SK-N-SH (cell line): ENCODE measurements around the gene SEMA3D. TPM values are rescaled to one million over a fixed set of nuclear protein-coding genes. Genes with fewer than 3 reads are reported as not detected.

Source experiments
- CTCF ChIA-PET: fragments of 300-600, 350-600 bp; formaldehyde crosslinking; extraction: SDS; loops from one replicate; lab custom pipeline; 2021; lab: Yijun Ruan, JAX
- POLR2A ChIA-PET: fragments of 350-600 bp; sonication (Branson Sonifier 250); formaldehyde crosslinking; extraction: SDS; loops from one replicate; lab custom pipeline; 2020; ENCODE audit warnings: antibody characterized with exemption, inconsistent platforms; lab: Yijun Ruan, JAX
- DNase-seq: peaks from one replicate; pipeline ENCODE4 v3.0.0; 2012
- H2AFZ ChIP-seq: fragments of 200-600 bp; sonication (generic); 2 replicates; pipeline ENCODE4 v1.8.1; 2016; ENCODE audit warnings: antibody characterized with exemption, mild to moderate bottlenecking, low read depth
- H3F3A ChIP-seq: fragments of 200-600 bp; sonication (generic); replicated peaks from 2 replicates; pipeline ENCODE3; 2016; ENCODE audit warnings: antibody characterized with exemption, mild to moderate bottlenecking; ENCODE audit not compliant: insufficient read depth
- H3K27ac ChIP-seq, 2 experiments: fragments of 200-500 bp in 1 of 2; fragments of 200-600 bp in 1 of 2; sonication (Bioruptor generic) in 1 of 2; sonication (generic), shearing (Covaris generic) in 1 of 2; 2 replicates each; pipeline versions ENCODE4 v1.5.1 to v1.6.1; 2014 to 2016; ENCODE audit warnings: low read depth in 2 of 2, inconsistent platforms in 1 of 2, low read length in 1 of 2, mild to moderate bottlenecking in 1 of 2, mixed read lengths in 1 of 2
- H3K27me3 ChIP-seq: fragments of 200-600 bp; sonication (generic), shearing (Covaris generic); 2 replicates; pipeline ENCODE4 v1.6.1; 2016; ENCODE audit warnings: mixed run types; ENCODE audit not compliant: insufficient read depth
- H3K36me3 ChIP-seq, 2 experiments: fragments of 200-500 bp in 1 of 2; fragments of 200-600 bp in 1 of 2; sonication (Bioruptor generic) in 1 of 2; sonication (generic) in 1 of 2; replicated peaks in 1 of 2; 2 replicates each; pipeline versions ENCODE3 to v1.5.1; 2014 to 2016; ENCODE audit warnings: low read length in 1 of 2, mild to moderate bottlenecking in 1 of 2; ENCODE audit not compliant: insufficient read depth in 2 of 2, control insufficient read depth in 1 of 2
- H3K4me1 ChIP-seq, 2 experiments: fragments of 200-500 bp in 1 of 2; fragments of 200-600 bp in 1 of 2; sonication (Bioruptor generic) in 1 of 2; sonication (generic), shearing (Covaris generic) in 1 of 2; 2 replicates each; pipeline versions ENCODE4 v1.5.1 to v1.6.1; 2014 to 2016; ENCODE audit warnings: low read depth in 1 of 2, low read length in 1 of 2, mixed run types in 1 of 2; ENCODE audit not compliant: insufficient read depth in 2 of 2, control insufficient read depth in 1 of 2
- H3K4me2 ChIP-seq: fragments of 200-600 bp; sonication (generic), shearing (Covaris generic); 2 replicates; pipeline ENCODE4 v1.6.1; 2017; ENCODE audit warnings: mixed run types
- H3K4me3 ChIP-seq, 2 experiments: fragments of 200-500 bp in 1 of 2; fragments of 200-600 bp in 1 of 2; sonication (Bioruptor generic) in 1 of 2; sonication (generic), shearing (Covaris generic) in 1 of 2; 2 replicates each; pipeline versions ENCODE4 v1.5.1 to v1.8.1; 2014 to 2016; ENCODE audit warnings: low read depth in 2 of 2, inconsistent platforms in 1 of 2, low read length in 1 of 2, mild to moderate bottlenecking in 1 of 2, mixed read lengths in 1 of 2, moderate library complexity in 1 of 2
- H3K79me2 ChIP-seq: fragments of 200-600 bp; sonication (generic); 2 replicates; pipeline ENCODE4 v1.8.1; 2017; ENCODE audit warnings: mild to moderate bottlenecking; ENCODE audit not compliant: insufficient read depth
- H3K9ac ChIP-seq: fragments of 200-600 bp; sonication (generic); 2 replicates; pipeline ENCODE4 v1.6.1; 2017; ENCODE audit warnings: mixed run types
- H3K9me2 ChIP-seq: fragments of 200-600 bp; sonication (generic); 2 replicates; pipeline ENCODE4 v1.6.1; 2017; ENCODE audit warnings: mixed run types
- H3K9me3 ChIP-seq: fragments of 200-600 bp; sonication (generic); 2 replicates; pipeline ENCODE4 v1.6.1; 2017; ENCODE audit warnings: mixed run types, mild to moderate bottlenecking, moderate library complexity
- H4K20me1 ChIP-seq: fragments of 200-600 bp; sonication (generic); 2 replicates; pipeline ENCODE4 v1.6.1; 2017; ENCODE audit warnings: mild to moderate bottlenecking, mixed run types; ENCODE audit not compliant: insufficient read depth
- CTCF ChIP-seq: fragments of 200-600 bp; sonication (generic); IDR thresholded peaks from 2 replicates; pipeline ENCODE4 v1.6.1; 2017; ENCODE audit warnings: antibody characterized with exemption, mild to moderate bottlenecking, moderate library complexity
- EP300 ChIP-seq, 2 experiments: IDR thresholded peaks; 2 replicates each; pipeline versions ENCODE4 v1.4.0 to v1.6.1; 2012; ENCODE audit warnings: borderline replicate concordance in 1 of 2, low read depth in 1 of 2, low read length in 1 of 2
- FOXM1 ChIP-seq: IDR thresholded peaks from 2 replicates; pipeline ENCODE4 v1.4.0; 2012; ENCODE audit warnings: low read depth, mild to moderate bottlenecking
- JUND ChIP-seq: IDR thresholded peaks from 2 replicates; pipeline ENCODE4 v1.4.0; 2012
- PBX3 ChIP-seq: IDR thresholded peaks from 2 replicates; pipeline ENCODE4; 2012
- RCOR1 ChIP-seq: fragments of 150-350 bp; IDR thresholded peaks from 2 replicates; pipeline ENCODE4 v1.6.1; 2017; ENCODE audit warnings: antibody characterized with exemption, low read length
- REST ChIP-seq: IDR thresholded peaks from 2 replicates; pipeline ENCODE4 v1.6.1; 2012; ENCODE audit warnings: mild to moderate bottlenecking, low read depth, low read length, moderate library complexity
- SMC3 ChIP-seq: IDR thresholded peaks from 2 replicates; pipeline ENCODE4 v1.6.1; 2012; ENCODE audit warnings: low read depth, low read length, improper control_type of control experiment
- TCF12 ChIP-seq: IDR thresholded peaks from 2 replicates; pipeline ENCODE4 v1.4.0; 2012
- TEAD4 ChIP-seq: IDR thresholded peaks from 2 replicates; pipeline ENCODE4 v1.4.0; 2012; ENCODE audit warnings: mild to moderate bottlenecking, borderline replicate concordance; ENCODE audit not compliant: insufficient read depth
- USF1 ChIP-seq: IDR thresholded peaks from 2 replicates; pipeline ENCODE4 v1.4.0; 2012; ENCODE audit warnings: low read depth, borderline replicate concordance
- USF2 ChIP-seq: fragments of 150-350 bp; IDR thresholded peaks from 2 replicates; pipeline ENCODE4 v1.6.1; 2017; ENCODE audit warnings: antibody characterized with exemption, low read length, low read depth, borderline replicate concordance
- YY1 ChIP-seq: IDR thresholded peaks from 2 replicates; pipeline ENCODE4 v1.4.0; 2012; ENCODE audit warnings: low read depth, mild to moderate bottlenecking
- WGBS: methylation state at CpG from one replicate; pipeline ENCODE4 v1.1.6; 2017; ENCODE audit warnings: low lambda C conversion rate; 5-methylcytosine and 5-hydroxymethylcytosine counted together
- polyA plus RNA-seq, 3 experiments: library from polyadenylated mRNA; depleted of rRNA; stranded (reverse); fragments of >200 nt; gene quantifications; 2 replicates each; pipeline ENCODE4 v1.2.3, GENCODE V29; 2012

SEMA3D gene
- polyA plus RNA-seq, 1 of the 3 experiments (the other 2 are of a cell fraction): 30.1 TPM

- TF ChIP-seq CTCF (no peak), TEAD4 (no peak), USF2 (no peak)
- TF ChIP-seq, all 33 proteins: peak for 8
Observed at GRCh38 chr7:85176197-85176596, 10.7 kb downstream of the SEMA3D start (continued).

GRCh38 chr7:85175217-85175616, 11.6 kb downstream of the SEMA3D start:
- no peak for DNase-seq
- 55% methylated on average over 3 of the region's 3 CpGs for WGBS
- Histone ChIP-seq H3K27ac (peak overlapping the region in 1 of 2 experiments; percentile 40; a peak in 1 of 4 replicates), H3K9me3 (no peaks in the 10 kb centered on the region; the same call in 1 of the 2 replicates), H3K4me3 (no peak overlapping the region), H3K9me2 (no peaks in the 10 kb centered on the region; the same call in 1 of the 2 replicates), H3K4me1 (peaks cover 0 to 15% of the 10 kb centered on the region in 2 experiments; a peak in 2 of 4 replicates), H3K9ac (no peak overlapping the region), H3K36me3 (no peaks in the 10 kb centered on the region), H3K27me3 (no peaks in the 10 kb centered on the region), H2AFZ (no peak overlapping the region), H3K4me2 (no peak overlapping the region), H3F3A (peaks cover 30% of the 10 kb centered on the region), H3K79me2 (no peaks in the 10 kb centered on the region), H4K20me1 (no peaks in the 10 kb centered on the region)
- POLR2A ChIA-PET: no interaction called here
- TF ChIP-seq PBX3 (peak; percentile 77), JUND (0 out of 2 replicates have a peak, but pooled peaks have one; percentile 7), YY1 (no peak), FOXM1 (no peak), TCF12 (peak; percentile 41)
- CTCF ChIA-PET: interaction anchor here (1.5 kb wide), 1 partner anchor 134 kb away, joined by 5 read pairs; no protein-coding TSS in a partner anchor

- no peaks in the 10 kb centered on the region; the same call in 1 of the 2 replicates for H3K9me2 ChIP-seq
- peak overlapping the region; percentile 73 for H2AFZ ChIP-seq
- peak overlapping the region; percentile 38 for H3K9ac ChIP-seq
- no peak for DNase-seq
- no peaks in the 10 kb centered on the region for H3K36me3 ChIP-seq
- ChIA-PET POLR2A (no interaction called here), CTCF (interaction anchor here (1.3 kb wide), 2 partner anchors 14 to 15 kb away, joined by 4 read pairs; partner anchors contain the start of gene SEMA3D)
- no peaks in the 10 kb centered on the region for H3K27me3 ChIP-seq
- H3K4me2 ChIP-seq: peak overlapping the region; percentile 65
- H3K4me1 ChIP-seq: peaks cover 0 to 15% of the 10 kb centered on the region in 2 experiments; a peak in 2 of 4 replicates
- H3K4me3 ChIP-seq: peak overlapping the region in 1 of 2 experiments; percentile 18; a peak in 1 of 4 replicates
- H3K27ac ChIP-seq: peak overlapping the region; percentile 58 to 80; a peak in 3 of 4 replicates
- no peaks in the 10 kb centered on the region for H4K20me1 ChIP-seq
- 11% methylated on average over 3 of the region's 3 CpGs for WGBS
- peaks cover 30% of the 10 kb centered on the region for H3F3A ChIP-seq
- H3K79me2 ChIP-seq: no peaks in the 10 kb centered on the region
- no peaks in the 10 kb centered on the region for H3K9me3 ChIP-seq
- TF ChIP-seq RCOR1: no peak
- TF ChIP-seq SMC3: no peak
- peak; percentile 35; the same call in 1 of the 2 replicates for TF ChIP-seq REST
- peak in 1 of 2 experiments; percentile 49; a peak in 1 of 4 replicates for TF ChIP-seq EP300 (IDR thresholded peaks at IDR 0.05; ENCODE audit: borderline replicate concordance in 1 of 2, low read depth in 1 of 2, low read length in 1 of 2)
- no peak for TF ChIP-seq CTCF
- no peak for TF ChIP-seq USF1
Observed at GRCh38 chr7:85172530-85172941, 14.3 kb downstream of the SEMA3D start.
